ENCODE results near the gene NCEH1.
"Not testable (repeated sequence)": the region's sequence is repeated elsewhere in the genome, so short reads cannot be mapped to it uniquely, and the experiment has no call there.

NCEH1 gene

GRCh38 chr3:172675441-172676193, 35.2 kb downstream of the NCEH1 start:
- DNase-seq, result peak; percentile 44

GRCh38 chr3:172673210-172673679, 37.6 kb downstream of the NCEH1 start:
- peak; percentile 42 for DNase-seq

- no peak for DNase-seq
Observed at GRCh38 chr3:172669021-172669420, 41.8 kb downstream of the NCEH1 start.

GRCh38 chr3:172666873-172667694, 43.8 kb downstream of the NCEH1 start:
- DNase-seq, result peak; percentile 63

GRCh38 chr3:172666181-172666872, 44.5 kb downstream of the NCEH1 start:
- DNase-seq, result no peak

- DNase-seq, result not testable (repeated sequence)
Observed at GRCh38 chr3:172665510-172665909, 45.4 kb downstream of the NCEH1 start.

- not testable (repeated sequence) for DNase-seq
Observed at GRCh38 chr3:172660421-172660820, 50.4 kb downstream of the NCEH1 start.

- no peak for DNase-seq
Observed at GRCh38 chr3:172659246-172660002, 51.4 kb downstream of the NCEH1 start.

- DNase-seq, result no peak
Observed at GRCh38 chr3:172658344-172659245, 52.3 kb downstream of the NCEH1 start.

- DNase-seq, result no peak
Observed at GRCh38 chr3:172656602-172657001, 54.3 kb downstream of the NCEH1 start.

- no peak for DNase-seq
Observed at GRCh38 chr3:172655388-172655787, 55.5 kb downstream of the NCEH1 start.

GRCh38 chr3:172654470-172654869, 56.4 kb downstream of the NCEH1 start:
- DNase-seq, result no peak

- DNase-seq, result no peak
Observed at GRCh38 chr3:172653004-172653572, 57.8 kb downstream of the NCEH1 start.

- no peak for DNase-seq
Observed at GRCh38 chr3:172651936-172652625, 58.8 kb downstream of the NCEH1 start.

- no peak for DNase-seq
Observed at GRCh38 chr3:172649987-172650386, 60.9 kb downstream of the NCEH1 start.

- DNase-seq, result no peak
Observed at GRCh38 chr3:172648747-172649146, 62.1 kb downstream of the NCEH1 start.

- DNase-seq, result peak; percentile 45
Observed at GRCh38 chr3:172647823-172648222, 63.0 kb downstream of the NCEH1 start.

- DNase-seq, result no peak
Observed at GRCh38 chr3:172647080-172647479, 63.8 kb downstream of the NCEH1 start.

GRCh38 chr3:172646439-172647015, 64.3 kb downstream of the NCEH1 start:
- peak; percentile 4 for DNase-seq

- DNase-seq, result no peak
Observed at GRCh38 chr3:172644258-172644657, 66.6 kb downstream of the NCEH1 start.
